ENCODE results near the gene CD3E. TPM values are rescaled to one million over a fixed set of nuclear protein-coding genes. Genes with fewer than 3 reads are reported as not detected.

Gene CD3E
- total and polyA plus RNA-seq, 2 of the 8 experiments (the other 6 are each of a cell fraction or from before 2014, with no cell fraction given) = not detected

GRCh38 chr11:118339281-118339961 is 34.9 kb downstream of the CD3E start (continued):
- TF ChIP-seq CTCF (IDR thresholded peaks at IDR 0.05; ENCODE audit: control extremely low read depth in 1 of 3, insufficient read depth in 1 of 3, low read depth in 1 of 3, low read length in 3 of 3) (no peak), MAX (IDR thresholded peaks at IDR 0.05) (no peak), CBX5 (IDR thresholded peaks at IDR 0.05; ENCODE audit: low read depth, low read length) (no peak), POLR2A (IDR thresholded peaks at IDR 0.05; ENCODE audit: control extremely low read depth in 1 of 2, low read depth in 2 of 2, low read length in 2 of 2) (no peak), EZH2 (IDR thresholded peaks at IDR 0.05; ENCODE audit: low read depth, low read length, severe bottlenecking) (no peak), NANOG (IDR thresholded peaks at IDR 0.05; ENCODE audit: insufficient read depth, low read depth, low read length, poor library complexity, severe bottlenecking) (no peak)
- TF ChIP-seq, protein P1, sequence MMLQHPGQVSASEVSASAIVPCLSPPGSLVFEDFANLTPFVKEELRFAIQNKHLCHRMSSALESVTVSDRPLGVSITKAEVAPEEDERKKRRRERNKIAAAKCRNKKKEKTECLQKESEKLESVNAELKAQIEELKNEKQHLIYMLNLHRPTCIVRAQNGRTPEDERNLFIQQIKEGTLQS (IDR thresholded peaks at IDR 0.05; ENCODE audit: insufficient read depth, low read depth, low read length) = no peak

Measured in H1 (cell line).